PC-3 (cell line): ENCODE results near the gene EDIL3.

Source experiments
- EZH2phosphoT487 ChIP-seq: fragments of 300-600 bp; sonication (generic); IDR thresholded peaks from 2 replicates; pipeline ENCODE4 v1.6.1; 2018; ENCODE audit warnings: mild to moderate bottlenecking, antibody characterized with exemption, low read length, borderline replicate concordance
- TF ChIP-seq, protein P1 (sequence below): fragments of 300-600 bp; sonication (generic); conservative IDR thresholded peaks from 2 replicates; pipeline ENCODE4 v1.5.1; 2017; ENCODE audit warnings: antibody characterized with exemption, low read depth, mild to moderate bottlenecking, low read length

DNA sequence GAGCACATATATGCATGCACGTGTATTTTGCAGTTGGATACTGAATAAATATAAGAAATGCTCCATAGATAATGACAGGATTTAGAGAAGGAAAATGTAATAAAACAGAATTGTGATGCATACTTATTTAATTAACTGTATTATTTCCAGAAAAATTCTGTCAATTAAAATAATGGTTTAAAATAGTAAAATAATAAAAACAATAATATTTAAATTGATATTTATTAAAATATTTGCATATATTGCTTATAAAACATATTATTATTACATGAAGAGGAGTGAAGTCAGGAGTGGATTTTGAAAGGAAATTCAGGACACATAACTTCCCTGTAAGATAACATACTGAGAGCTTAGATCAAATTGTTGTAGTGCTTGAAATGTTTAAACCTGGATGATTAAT is 21.4 kb upstream of the EDIL3 start:
- TF ChIP-seq EZH2phosphoT487: no peak
- TF ChIP-seq, protein P1, sequence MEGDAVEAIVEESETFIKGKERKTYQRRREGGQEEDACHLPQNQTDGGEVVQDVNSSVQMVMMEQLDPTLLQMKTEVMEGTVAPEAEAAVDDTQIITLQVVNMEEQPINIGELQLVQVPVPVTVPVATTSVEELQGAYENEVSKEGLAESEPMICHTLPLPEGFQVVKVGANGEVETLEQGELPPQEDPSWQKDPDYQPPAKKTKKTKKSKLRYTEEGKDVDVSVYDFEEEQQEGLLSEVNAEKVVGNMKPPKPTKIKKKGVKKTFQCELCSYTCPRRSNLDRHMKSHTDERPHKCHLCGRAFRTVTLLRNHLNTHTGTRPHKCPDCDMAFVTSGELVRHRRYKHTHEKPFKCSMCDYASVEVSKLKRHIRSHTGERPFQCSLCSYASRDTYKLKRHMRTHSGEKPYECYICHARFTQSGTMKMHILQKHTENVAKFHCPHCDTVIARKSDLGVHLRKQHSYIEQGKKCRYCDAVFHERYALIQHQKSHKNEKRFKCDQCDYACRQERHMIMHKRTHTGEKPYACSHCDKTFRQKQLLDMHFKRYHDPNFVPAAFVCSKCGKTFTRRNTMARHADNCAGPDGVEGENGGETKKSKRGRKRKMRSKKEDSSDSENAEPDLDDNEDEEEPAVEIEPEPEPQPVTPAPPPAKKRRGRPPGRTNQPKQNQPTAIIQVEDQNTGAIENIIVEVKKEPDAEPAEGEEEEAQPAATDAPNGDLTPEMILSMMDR: no peak
